HG03439 (cell line): Measurements from ENCODE around the gene SPRYD7.
"Not testable (repeated sequence)": the region's sequence is repeated elsewhere in the genome, so short reads cannot be mapped to it uniquely, and the experiment has no call there.

Source experiments
- ATAC-seq: cut with Tn5 transposase; IDR thresholded peaks from one replicate; pipeline ENCODE4 v1.9.1; 2021; ENCODE audit warnings: mild to moderate bottlenecking, moderate library complexity; ENCODE audit not compliant: unreplicated experiment

Gene SPRYD7

GRCh38 chr13:49936075-49936967 is at the start of gene SPRYD7:
Gene SPRYD7 (minus strand): TSS chr13:49936340. CDS start chr13:49936235, 105 bp downstream.
- peak; percentile 99 for ATAC-seq

- no peak for ATAC-seq
Observed at GRCh38 chr13:49985129-49985528, 49.0 kb upstream of the SPRYD7 start.

- no peak for ATAC-seq
Observed at GRCh38 chr13:49980266-49980665, 44.1 kb upstream of the SPRYD7 start.

- ATAC-seq: no peak
Observed at GRCh38 chr13:49977992-49978391, 41.9 kb upstream of the SPRYD7 start.

GRCh38 chr13:49976314-49977258 is 40.4 kb upstream of the SPRYD7 start:
- ATAC-seq: no peak

- ATAC-seq: no peak
Observed at GRCh38 chr13:49975826-49976225, 39.7 kb upstream of the SPRYD7 start.

- ATAC-seq: no peak
Observed at GRCh38 chr13:49972709-49973108, 36.6 kb upstream of the SPRYD7 start.

- ATAC-seq: no peak
Observed at GRCh38 chr13:49967456-49967855, 31.3 kb upstream of the SPRYD7 start.

GRCh38 chr13:49958321-49958720 is 22.2 kb upstream of the SPRYD7 start:
- ATAC-seq: no peak

- ATAC-seq: no peak
Observed at GRCh38 chr13:49956131-49956530, 20.0 kb upstream of the SPRYD7 start.

GRCh38 chr13:49954674-49955455 is 18.7 kb upstream of the SPRYD7 start:
- ATAC-seq: no peak

GRCh38 chr13:49953560-49953959 is 17.4 kb upstream of the SPRYD7 start:
- no peak for ATAC-seq

- no peak for ATAC-seq
Observed at GRCh38 chr13:49951754-49952535, 15.8 kb upstream of the SPRYD7 start.

- ATAC-seq: not testable (repeated sequence)
Observed at GRCh38 chr13:49948777-49949270, 12.7 kb upstream of the SPRYD7 start.

GRCh38 chr13:49939321-49939720 is 3.2 kb upstream of the SPRYD7 start:
- ATAC-seq: no peak

- ATAC-seq: no peak
Observed at GRCh38 chr13:49938921-49939320, 2.8 kb upstream of the SPRYD7 start.

- ATAC-seq: no peak
Observed at GRCh38 chr13:49938314-49938713, 2.2 kb upstream of the SPRYD7 start.

- ATAC-seq: no peak
Observed at GRCh38 chr13:49936968-49937273, 781 bp upstream of the SPRYD7 start.

GRCh38 chr13:49935171-49936074 is 717 bp downstream of the SPRYD7 start:
- peak; percentile 28 for ATAC-seq
